Hematopoietic multipotent progenitor cell (in vitro differentiated cells): Measurements from ENCODE around the gene ALOXE3. TPM values are rescaled to one million over a fixed set of nuclear protein-coding genes. Genes with fewer than 3 reads are reported as not detected.

Experiments used
- DNase-seq, 3 donors: peaks; one replicate each; pipeline ENCODE4 v3.0.0-alpha.2; 2011 to 2015; ENCODE audit warnings: low read depth in 2 of 3, low spot score in 2 of 3
- total RNA-seq: library from RNA; depleted of rRNA; stranded (reverse); fragments of >200 nt; gene quantifications from one replicate; pipeline ENCODE4 v1.2.3, GENCODE V29; 2012

ALOXE3 gene
- total RNA-seq, 1 donor: under 0.01 TPM

DNA sequence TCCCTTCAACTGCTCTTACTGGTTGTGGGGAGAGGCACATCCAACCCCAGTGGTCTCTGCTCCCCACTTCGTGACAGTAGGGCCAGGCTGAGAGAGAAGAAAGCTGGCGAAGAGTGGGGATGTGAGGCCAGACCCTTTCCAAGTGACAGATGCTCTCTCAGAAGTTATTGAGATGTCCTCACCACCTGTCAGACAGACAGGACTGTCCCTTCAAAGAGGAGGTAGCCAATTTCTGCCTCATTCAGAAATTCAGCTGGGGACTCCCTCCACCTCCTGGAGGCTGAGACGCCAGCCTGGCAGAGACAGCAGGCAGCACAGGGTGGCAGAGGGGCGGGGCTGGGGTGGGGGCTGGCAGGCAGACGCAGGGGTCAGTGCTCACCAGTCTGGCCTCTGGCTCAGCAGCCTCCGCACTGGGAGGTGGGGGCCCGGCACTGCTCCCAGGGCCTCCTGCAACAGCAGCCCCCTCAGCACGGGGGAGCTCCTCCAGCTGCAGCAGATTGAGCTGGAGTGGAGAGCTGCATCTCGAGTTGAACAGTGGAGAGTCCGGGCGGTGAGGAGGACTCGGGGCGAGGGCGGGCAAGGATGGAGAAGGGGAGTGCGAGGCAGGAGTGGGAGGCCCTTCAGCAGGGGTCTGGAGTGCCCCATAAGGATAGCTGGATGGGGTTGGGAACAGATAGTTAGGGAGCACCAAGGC, 24.7 kb upstream of the ALOXE3 start:
- DNase-seq: no peak

DNA sequence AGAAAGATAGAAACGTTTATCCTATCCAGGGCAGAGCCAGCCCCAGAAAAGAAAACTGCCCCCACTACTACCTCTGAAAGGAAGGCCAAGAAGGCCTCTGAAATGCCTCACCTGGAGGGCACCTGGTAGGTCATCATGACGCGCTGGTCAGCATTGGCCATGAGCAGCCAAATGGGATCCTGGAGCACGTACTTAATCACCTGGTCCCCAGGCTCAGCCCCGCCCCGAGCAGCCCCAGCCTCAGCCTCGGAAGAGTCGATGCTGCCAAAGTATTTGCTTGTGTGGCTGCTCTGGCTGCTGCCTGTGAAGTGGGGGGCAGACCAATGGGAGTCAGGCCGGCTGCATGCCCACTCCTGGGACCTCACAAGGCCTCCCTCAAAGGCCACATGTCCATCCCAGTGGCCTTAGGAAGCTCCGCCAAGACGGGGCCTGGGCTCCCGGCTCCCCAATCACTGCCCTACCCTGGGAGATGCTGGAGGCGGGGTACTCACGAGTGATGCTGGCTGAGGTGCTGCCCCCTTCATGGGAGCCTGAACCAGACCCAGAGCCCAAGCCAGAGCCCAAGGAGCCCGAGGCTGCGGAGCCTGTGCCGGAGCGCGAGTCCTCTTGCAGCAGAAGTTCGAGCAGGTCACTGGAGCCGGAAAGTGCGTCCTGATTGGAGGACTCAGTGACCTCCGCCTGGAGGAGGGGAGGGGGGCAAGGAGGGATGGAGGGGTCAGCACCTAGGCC, 24.0 kb upstream of the ALOXE3 start:
- DNase-seq: no peak

DNA sequence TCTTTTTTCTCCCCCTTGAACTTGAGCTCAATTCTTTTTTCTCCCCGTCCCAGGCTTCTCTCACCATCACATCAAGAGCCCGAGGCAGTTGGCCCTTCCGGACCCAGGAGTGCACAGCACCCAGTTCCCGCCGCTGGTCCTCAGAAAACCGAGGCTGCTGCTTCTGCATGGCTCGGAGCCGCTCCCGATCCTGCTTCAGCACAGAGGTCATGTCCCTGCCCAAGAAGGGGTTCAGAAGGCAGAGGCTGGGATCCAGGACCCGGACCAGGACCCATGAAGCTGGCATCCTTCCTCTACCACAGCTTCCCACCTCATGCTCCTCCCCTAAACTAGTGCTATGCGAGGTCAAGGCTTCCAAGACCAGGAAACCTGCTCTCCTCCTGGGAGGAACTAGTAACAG, 23.4 kb upstream of the ALOXE3 start:
- DNase-seq: no peak

DNA sequence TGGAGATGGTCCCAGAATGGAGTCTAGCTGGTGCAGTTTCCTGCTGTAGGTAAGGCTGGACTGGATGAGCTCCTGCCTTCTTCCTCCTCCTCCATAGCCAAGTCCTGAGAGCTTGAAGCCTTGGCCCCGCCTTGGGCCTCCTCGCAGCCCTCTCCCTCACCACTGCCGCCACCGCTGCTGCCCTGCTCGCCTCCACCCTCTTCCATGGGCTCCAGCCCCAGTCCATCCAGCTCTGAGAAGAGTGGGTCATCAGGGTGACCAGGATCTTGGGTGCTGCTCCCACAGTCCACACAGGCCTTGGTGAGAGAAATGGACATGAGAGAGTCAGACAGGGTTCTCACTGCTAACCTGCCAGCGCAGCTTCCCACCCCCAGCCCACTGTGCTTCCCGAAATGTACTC, 22.7 kb upstream of the ALOXE3 start:
- DNase-seq: no peak

DNA sequence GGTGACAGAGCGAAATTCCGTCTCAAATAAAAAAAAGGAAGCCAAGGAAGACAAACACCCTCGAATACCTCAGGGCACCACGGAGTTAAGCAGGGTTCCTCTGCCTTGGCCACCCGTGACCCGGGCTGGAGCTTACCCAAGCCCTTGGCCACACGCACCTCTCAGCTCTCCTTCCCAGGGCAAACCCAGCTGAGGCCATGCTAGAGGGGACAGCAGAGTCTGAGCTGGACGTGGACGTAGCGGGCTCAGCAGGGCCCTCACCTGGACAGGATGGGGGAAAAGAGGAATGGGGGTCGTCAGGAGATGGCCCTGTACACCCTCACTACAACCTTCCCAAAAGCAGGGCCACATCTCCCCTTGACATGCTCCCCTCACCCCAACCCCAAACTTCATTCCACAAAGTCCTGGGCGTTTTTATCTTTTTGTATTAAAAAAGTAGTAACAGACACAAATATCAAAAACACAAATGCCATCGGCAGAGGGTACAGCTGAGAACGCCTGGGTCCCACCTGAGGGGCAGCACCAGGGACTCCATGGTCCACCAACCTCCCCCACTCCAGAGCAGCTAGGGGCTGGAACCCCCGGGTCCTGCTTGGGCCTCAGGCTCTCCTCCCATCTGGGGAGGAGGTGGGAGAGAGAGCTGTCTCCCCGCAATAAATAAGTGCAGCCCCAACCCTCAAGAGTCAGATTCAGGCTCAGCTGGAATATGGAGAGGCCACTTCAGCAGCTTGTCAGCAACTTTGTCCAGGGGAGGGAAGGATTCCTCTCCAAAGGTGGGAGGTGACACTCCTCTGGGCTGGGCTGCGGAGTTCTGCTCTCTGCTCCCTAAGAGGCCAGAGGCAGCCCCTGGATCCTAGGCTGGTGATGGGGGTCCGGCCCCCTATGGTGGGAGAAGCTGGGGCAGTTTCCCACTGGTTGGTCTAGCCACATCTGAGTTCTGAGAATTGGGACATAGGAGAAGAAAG, 22.0 kb upstream of the ALOXE3 start:
- no peak for DNase-seq

DNA sequence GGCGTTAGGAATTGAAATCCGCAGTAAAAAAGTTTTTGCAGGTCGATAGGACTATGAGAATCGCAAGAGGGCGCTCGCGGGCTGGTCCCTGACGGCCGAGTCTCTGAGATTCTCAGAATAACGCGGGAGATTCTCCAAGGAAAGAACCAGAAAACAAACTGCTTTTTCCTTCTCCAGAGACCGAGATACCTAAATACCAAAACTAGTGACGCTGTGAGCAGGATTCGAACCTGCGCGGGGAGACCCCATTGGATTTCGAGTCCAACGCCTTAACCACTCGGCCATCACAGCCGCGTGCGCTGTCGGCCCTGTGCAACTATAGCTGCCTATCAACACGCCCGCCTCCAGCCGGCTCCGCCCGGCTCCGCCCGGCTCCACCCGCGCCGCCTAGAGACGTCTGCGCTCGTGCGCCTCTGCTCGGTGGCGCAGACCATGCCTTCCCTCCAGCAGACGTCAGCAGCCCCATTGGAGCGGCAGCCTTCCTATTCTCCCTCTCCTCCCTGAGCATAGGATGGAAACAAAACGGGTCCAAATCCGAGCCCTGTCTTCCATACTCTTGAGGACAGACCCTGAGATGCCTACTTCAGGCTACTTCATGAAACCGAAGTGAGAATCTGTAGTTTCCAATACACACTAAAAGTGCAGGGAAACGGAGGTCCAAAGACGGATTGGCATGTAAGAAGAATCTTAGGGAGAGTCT, 20.5 kb upstream of the ALOXE3 start:
- peak; percentile 89 to 97 (median 93) for DNase-seq

DNA sequence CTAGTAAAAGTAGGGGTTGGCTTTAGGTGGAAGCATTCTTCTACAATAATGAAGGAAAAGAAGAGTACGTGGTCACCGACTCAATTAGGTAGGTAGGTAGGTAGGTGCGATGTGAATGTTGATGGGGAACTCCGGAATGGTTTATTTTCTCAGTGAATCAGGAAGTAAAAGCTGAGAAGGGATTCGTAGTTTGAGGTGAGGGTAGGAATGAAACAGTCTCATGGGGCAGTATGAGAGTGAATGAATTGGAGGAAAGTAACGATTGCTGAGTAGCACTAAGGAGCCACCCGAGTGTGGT, 20.0 kb upstream of the ALOXE3 start:
- DNase-seq: no peak

DNA sequence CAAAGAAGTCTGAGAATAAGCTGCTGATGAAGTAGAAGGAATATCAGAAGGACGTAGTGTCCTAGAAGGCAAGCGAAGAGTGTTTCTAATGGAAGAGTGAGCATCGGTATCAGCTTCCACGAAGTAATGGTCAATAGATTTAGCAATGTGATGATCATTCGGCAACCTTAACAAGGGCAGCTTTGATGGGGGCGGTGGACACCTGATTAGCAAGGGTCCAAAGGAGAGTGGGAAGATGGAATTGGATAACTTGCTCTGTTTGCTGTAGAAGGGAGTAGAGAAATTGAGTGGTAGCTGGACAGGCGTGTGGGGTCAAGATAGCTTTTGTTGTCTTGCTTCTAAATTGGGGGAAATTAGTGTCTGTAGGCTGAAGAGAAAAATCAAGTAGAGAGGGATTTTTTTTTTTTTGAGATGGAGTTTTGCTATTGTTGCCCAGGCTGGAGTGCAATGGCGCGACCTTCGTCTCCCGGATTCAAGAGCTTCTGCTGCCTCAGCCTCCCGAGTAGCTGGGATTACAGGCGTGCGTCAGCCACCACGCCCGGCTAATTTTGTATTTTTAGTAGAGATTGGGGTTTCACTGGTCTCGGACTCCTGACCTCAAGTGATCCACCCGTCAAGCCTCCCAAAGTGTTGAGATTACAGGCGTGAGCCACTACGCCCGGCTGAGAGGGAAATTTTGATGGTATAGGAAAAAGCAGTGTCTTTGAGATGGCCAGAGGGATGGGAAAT, 19.5 kb upstream of the ALOXE3 start:
- DNase-seq: no peak

DNA sequence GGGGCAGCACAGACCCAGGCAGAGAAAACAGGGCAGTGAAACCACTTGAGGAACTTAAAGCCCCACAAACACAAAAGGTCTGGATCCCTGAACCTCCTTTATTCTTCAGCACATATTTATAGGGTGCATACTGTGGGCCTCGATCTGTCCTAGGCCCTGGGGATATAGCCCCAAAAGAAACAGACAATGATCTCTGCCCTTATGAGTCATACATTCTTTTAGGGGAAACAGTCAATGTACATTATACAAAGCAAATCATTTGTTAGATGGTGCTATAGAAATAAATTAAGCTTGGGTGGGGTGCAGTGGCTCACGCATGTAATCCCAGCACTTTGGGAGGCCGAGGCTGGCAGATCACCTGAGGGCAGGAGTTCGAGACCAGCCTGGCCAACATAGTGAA, 15.6 kb upstream of the ALOXE3 start:
- no peak for DNase-seq

DNA sequence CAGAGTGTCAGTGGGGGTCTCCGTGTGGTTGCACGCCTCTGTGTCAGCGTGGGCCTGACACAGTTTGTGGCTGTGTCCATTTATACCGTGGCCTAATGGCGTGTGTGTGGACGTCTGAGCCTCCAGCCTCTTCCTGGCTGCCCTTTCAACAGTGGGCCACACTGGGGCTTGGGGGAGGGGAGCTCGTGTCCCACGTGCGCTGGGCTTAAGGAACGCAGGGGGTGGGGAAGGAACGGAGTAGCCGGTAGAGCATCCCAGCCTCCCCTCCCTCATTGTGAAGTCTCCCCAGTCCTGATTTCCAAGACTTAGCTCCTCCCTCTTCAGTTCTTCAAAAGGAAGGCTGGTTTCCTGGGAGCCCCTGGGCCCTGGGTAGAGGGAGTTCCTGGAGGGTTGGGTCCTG, 15.1 kb upstream of the ALOXE3 start:
- DNase-seq: no peak

DNA sequence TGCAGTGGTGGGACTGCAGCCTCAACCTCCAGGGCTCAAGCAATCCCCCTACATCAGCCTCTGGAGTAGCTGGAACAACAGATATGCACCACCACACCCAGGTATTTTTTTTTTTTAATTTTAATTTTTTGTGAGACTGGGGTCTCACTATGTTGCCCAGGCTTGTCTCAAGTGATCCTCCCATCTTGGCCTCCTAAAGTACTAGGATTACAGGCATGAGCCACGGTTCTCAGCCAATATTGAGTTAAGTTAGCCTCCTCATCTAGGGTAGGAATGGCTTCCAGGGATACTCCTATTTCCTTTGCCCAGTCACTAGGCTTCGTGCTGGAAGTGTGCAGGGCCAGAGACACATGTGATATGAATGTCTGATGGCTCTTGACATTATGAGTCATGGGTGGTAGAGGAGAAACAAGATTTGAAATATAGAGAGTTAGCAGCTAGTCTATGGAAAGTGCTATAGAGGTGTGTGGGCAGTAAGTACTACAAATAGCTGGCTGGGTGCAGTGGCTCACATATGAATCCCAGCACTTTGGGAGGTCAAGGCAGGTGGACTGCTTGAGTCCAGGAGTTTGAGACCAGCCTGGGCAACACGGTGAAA, 13.6 kb upstream of the ALOXE3 start:
- no peak for DNase-seq

DNA sequence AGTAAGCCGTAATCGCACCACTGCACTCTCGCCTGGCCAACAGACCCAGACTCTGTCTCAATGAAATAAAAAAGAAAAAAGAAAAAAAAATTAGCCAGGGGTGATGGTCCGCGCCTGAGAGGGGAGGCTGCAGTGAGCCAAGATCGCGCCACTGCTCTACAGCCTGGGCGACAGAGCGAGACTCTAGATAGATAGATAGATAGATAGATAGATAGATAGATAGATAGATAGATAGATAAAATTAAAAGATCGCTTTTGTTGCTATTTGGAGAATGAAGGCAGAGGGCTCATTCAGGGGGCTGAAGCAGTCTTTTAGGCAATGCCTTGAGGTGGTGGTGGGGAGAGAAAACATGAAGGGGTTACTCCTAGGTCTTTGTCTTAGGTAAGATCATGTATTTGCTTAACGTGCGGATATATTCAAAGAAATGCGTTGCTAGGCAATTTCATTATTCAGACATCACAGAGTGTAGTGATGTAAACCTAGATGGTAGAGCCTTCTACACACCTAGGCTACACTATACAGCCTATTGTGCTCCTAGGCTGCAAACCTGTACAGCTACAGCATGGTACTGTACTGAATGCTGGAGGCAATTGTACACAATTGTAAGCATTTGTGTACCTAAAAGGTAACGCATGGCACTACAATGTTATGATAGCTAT, 9.9 kb upstream of the ALOXE3 start:
- DNase-seq: no peak

DNA sequence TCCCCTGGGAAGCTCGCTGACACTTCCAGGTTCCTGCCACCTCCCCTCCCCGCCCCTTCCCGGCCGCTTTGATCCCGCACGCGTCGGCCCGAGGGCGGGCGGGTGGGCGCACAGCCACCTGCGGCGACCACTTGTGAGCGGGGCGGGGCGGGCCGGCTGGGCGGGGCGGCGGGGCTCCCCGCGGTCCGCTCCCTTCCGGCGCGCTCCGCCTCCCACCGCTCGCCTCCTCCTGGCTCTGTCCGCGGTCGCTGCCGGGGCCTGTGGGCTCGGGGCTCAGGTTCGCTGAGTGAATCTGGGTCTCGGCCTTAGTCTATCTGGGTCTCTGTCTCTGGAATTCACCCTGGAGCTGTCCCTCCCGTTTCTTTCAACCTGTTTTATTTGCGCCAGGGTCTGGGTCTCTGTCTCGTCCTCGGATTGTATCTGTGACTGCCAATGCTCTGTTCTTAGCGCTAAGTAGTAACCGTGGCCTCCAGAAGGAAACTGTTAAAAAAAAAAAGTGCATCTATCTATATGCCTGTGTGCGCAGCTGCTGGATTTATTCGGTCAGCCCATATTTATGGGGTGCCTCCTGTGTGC, 8.3 kb upstream of the ALOXE3 start:
- DNase-seq: no peak

DNA sequence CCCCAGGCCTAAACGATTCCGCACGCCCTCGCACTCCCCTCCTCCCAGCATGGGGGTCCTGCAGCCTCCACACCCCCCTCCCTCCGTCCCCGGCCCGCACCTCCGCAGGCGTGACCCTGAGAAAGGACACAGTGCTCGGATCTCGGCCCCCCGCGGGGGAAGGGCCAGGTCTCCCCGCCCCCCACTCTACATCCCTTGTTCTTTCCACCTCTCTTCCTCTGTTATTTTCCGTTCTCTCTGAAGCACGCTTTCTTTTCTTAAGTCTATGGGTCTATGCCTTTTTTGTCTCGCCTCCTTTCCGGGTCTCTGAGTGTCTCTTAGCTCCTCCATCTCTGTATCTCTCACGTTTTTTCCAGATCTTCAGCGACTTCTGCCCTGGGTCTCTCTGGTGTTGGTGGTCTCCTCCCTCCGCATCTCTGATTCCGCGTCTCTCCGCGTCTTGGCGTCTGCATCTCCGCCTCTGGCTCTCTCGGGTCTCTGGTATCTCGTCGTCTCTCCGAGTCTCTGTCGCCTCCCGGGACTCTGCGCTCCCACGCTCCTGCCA, 7.7 kb upstream of the ALOXE3 start:
- DNase-seq: no peak

DNA sequence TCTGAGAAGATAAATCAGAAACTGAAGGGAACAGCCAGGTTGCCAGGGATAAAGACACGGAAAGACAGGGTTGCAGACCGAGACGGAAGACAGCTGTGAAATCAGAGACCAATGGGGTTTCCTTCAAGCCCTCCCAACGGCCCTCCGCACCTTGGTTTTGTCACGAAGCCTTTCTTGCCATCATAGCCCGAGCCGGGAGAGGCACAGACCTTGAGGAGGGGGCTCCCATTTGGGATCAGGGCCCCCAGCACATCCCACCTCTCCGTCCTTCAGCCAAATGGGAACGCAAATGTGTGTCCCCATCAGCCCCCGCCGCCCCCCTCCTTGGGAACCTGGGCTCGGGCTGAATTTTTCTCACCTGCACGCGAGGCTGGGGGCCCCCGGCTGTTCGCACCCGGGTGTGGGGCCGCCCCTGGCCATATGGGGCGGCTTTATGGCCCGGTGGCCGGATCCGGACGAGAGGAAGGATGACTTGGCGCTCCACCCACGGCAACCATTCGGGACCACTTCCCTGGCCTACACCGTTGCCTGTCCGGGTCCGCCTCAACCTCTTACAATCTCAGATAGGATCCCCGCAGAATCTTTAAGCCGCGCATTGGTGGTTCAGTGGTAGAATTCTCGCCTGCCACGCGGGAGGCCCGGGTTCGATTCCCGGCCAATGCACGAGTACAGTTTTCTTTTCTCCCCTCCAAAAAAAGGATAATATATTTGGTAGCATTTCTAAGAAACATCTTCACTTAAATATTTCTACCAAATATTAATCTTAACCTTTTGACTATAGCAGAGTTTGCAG, 7.0 kb upstream of the ALOXE3 start:
- peak; percentile 74 to 89 (median 81) for DNase-seq

DNA sequence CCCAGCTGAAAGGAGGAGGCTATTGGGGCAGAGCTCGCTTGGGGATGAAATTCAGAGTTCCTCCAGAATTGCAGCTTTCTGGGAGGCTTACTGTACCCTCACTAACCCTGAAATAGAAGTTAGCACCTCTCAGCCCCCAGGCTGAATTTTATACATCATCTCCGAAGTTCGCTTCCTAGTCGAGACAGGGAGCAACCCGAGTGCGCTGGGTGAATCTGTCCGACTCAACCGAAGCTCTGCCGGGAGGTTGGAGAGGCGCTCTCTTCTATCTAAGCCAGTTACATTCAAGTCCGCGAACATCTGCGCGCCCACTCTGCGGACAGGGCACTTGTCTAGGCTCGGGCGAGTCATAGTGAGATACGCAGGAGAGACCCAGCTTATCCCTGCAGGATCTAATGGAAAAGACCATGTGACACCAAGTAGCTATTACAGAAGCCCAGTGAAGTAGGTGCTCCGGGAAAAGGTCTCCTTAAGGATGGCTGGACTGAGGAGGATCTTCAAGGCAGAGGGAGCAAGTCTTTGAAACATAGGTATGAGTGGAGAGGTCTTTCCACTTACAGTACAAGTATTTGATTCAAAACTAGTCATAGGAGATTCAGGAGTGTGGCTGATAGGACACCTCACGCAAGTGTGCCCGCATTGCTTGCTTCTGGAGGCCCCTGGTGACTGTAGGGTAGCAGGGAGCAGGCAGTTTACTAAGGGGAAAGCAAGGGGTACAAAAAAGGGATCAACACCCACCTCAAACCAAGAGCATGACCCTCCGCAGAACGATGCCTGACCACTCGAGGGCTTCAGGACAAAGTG, 6.2 kb upstream of the ALOXE3 start:
- no peak for DNase-seq

DNA sequence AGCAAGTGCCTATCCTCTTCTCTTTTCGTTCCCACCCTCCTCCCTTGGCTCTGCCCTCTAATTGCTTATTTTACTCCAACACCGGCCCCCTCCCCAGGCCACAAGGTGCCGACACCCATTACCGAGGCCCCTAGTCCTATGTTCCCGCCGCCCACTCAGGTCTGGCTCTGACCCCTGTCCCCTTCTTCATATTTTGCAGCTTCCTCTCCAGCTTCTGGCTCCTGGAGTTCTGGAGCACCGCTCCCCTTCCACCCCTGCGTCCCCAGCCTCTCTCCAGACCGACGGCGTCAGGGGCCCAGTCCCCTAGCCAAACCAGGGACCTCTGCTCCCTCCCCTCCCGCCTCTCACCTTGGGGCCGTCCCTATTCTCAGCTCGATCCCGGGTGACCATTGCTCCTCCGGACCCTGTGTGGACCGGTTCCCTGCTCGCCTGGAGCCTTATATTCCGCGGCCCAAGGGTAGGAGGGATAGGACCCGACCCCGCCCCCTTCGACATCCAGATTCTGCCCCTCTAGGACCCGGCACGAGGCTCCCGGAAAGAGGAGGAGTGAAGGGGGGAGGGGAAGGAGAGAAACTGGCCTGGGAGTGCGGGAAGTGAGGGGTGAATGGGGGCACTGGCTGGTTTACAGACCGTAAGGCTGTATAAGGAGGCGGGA, 5.5 kb upstream of the ALOXE3 start, which contains the start of gene HES7:
Gene HES7 (minus strand): TSS at position 412 of the 655 bp plus-strand sequence. CDS start 22 bp downstream, at position 390.
- no peak for DNase-seq
